Subcutaneous adipose tissue (tissue), 4 donors: ENCODE results near the gene MDGA2. TPM values are rescaled to one million over a fixed set of nuclear protein-coding genes. Genes with fewer than 3 reads are reported as not detected.

Source experiments
- CTCF ChIP-seq: fragments of 450-650 bp; IDR thresholded peaks from one replicate; pipeline ENCODE4 v1.5.1; 2016; ENCODE audit warnings: low read depth, mild to moderate bottlenecking, control low read depth, antibody characterized with exemption, moderate library complexity
- total RNA-seq, 4 donors: library from RNA; depleted of rRNA; stranded (reverse); fragments of >200 nt; gene quantifications; one replicate each; pipeline ENCODE4 v1.1.0, GENCODE V29; 2016

Gene MDGA2
- total RNA-seq, 4 donors from 2014 or later: 1.1 TPM; not detected in 3

- no peak for TF ChIP-seq CTCF
Measured at GRCh38 chr14:47195582-47195981, 479.8 kb downstream of the MDGA2 start.

DNA sequence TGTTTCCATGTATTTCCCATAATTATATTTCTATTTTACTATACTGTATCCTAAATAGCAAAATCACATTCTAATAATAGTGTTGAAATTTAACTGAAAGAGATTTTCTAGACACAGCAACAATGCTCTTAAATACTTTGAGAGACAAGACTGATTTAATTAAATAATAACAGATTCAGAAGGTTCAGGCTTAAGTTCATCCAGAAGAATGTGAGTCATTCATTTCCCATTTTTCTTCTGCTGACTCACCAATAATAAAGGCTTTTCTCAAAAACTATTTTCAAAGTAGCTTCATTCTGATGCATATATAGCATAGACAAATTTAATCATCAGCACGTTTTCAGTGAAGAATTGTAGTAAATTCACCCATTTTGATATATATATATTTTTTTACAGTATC, 481.4 kb downstream of the MDGA2 start:
- TF ChIP-seq CTCF: no peak

GRCh38 chr14:47191700-47192099, 483.7 kb downstream of the MDGA2 start:
- no peak for TF ChIP-seq CTCF

DNA sequence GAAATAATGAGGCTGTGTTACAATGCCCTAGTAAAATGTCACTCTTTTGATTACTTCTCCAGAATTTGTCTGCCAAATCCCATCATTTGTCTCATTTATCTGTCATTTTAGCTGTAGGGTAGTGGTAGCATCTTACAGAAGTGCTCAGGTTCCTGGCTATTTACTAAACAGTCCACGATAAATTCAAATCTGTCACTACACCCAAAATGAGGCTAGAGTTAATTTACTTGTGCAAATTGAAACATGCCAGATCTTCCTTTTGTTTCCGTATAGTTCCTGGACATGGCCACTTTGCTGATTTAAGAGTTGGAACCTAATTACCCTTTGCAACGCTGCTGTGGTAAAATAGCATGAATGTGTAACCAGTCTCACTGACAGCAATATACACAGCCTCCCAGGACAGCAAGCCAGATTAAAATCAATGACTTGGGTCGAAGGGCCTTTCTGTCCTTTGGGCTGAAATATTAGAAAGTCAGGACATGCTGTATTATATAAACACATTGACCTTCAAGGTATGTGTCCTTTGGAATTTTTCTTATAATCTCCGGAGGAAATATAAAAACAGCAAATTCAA, 485.4 kb downstream of the MDGA2 start:
- no peak for TF ChIP-seq CTCF

GRCh38 chr14:47186486-47186885, 488.9 kb downstream of the MDGA2 start:
- no peak for TF ChIP-seq CTCF

GRCh38 chr14:47179906-47180305, 495.5 kb downstream of the MDGA2 start:
- no peak for TF ChIP-seq CTCF

GRCh38 chr14:47167402-47167801, 508.0 kb downstream of the MDGA2 start:
- no peak for TF ChIP-seq CTCF
